Suprapubic skin (tissue), 4 donors: Measurements from ENCODE around the gene NUP62. TPM values are rescaled to one million over a fixed set of nuclear protein-coding genes. Genes with fewer than 3 reads are reported as not detected.

Experiments used
- DNase-seq, 2 donors: peaks; one replicate each; pipeline ENCODE4 v3.0.0-alpha.2; 2019; ENCODE audit warnings: low spot score in 2 of 2
- H3K27ac ChIP-seq: fragments of 200-600 bp; sonication (generic); one replicate; pipeline ENCODE4 v1.5.1; 2019
- H3K27me3 ChIP-seq: fragments of 200-600 bp; sonication (generic); one replicate; pipeline ENCODE4 v1.5.1; 2019
- H3K36me3 ChIP-seq: fragments of 200-600 bp; sonication (generic); one replicate; pipeline ENCODE4 v1.5.1; 2019
- H3K4me1 ChIP-seq: fragments of 200-600 bp; sonication (generic); one replicate; pipeline ENCODE4 v1.5.1; 2019
- H3K4me3 ChIP-seq: fragments of 200-600 bp; sonication (generic); one replicate; pipeline ENCODE4 v1.5.1; 2019; ENCODE audit warnings: mild to moderate bottlenecking
- H3K9me3 ChIP-seq: fragments of 200-600 bp; sonication (generic); one replicate; pipeline ENCODE4 v1.5.1; 2019
- CTCF ChIP-seq, 2 donors: fragments of 200-600 bp in 1 of 2; fragments of 450-650 bp in 1 of 2; sonication (generic) in 1 of 2; IDR thresholded peaks; one replicate each; pipeline ENCODE4 v1.5.1; 2016 to 2019; ENCODE audit warnings: antibody characterized with exemption in 2 of 2, mild to moderate bottlenecking in 1 of 2, moderate library complexity in 1 of 2
- EP300 ChIP-seq: sonication (generic); formaldehyde crosslinking; IDR thresholded peaks from one replicate; pipeline ENCODE4 v1.6.1; 2017; ENCODE audit warnings: antibody characterized with exemption
- POLR2A ChIP-seq, 2 donors: fragments of 450-650 bp; IDR thresholded peaks; one replicate each; pipeline ENCODE4 v1.6.1; 2017; ENCODE audit warnings: antibody characterized with exemption in 2 of 2, mild to moderate bottlenecking in 2 of 2, moderate library complexity in 2 of 2
- POLR2AphosphoS5 ChIP-seq, 3 donors: sonication (generic); formaldehyde crosslinking; IDR thresholded peaks; one replicate each; pipeline ENCODE4 v1.6.1; 2017; ENCODE audit warnings: antibody characterized with exemption in 3 of 3
- WGBS: methylation state at CpG from one replicate; pipeline ENCODE4 v1.1.5; 2018; 5-methylcytosine and 5-hydroxymethylcytosine counted together
- total RNA-seq, 4 donors: library from RNA; depleted of rRNA; stranded (reverse); fragments of >200 nt; gene quantifications; one replicate each; pipeline ENCODE4 v1.1.0, GENCODE V29; 2016

The NUP62 gene
- total RNA-seq, 4 donors from 2014 or later = 40.3 to 46.2 (median 44.6) TPM

- peaks cover 67% of the 10 kb centered on the region for H3K4me1 ChIP-seq
- TF ChIP-seq POLR2AphosphoS5 (IDR thresholded peaks at IDR 0.05) (no peak), EP300 (no peak), CTCF (IDR thresholded peaks at IDR 0.05) (no peak), POLR2A (IDR thresholded peaks at IDR 0.05) (no peak)
- H3K9me3 ChIP-seq = no peaks in the 10 kb centered on the region
- H3K36me3 ChIP-seq = peaks cover 13% of the 10 kb centered on the region
- no peaks in the 10 kb centered on the region for H3K27me3 ChIP-seq
- WGBS = 2% methylated on average over 13 of the region's 15 CpGs
- peak overlapping the region; percentile 85 for H3K27ac ChIP-seq
- peak overlapping the region; percentile 62 for H3K4me3 ChIP-seq
- DNase-seq = no peak
Measured at GRCh38 chr19:49869009-49869483, 60.3 kb downstream of the NUP62 start.

- Histone ChIP-seq H3K27me3 (no peaks in the 10 kb centered on the region), H3K9me3 (no peaks in the 10 kb centered on the region), H3K4me3 (peak within 1 kb of the TSS; percentile 71), H3K36me3 (peaks cover 27% of the 10 kb centered on the region), H3K4me1 (peaks cover 57% of the 10 kb centered on the region), H3K27ac (peak within 1 kb of the TSS; percentile 85)
- DNase-seq = peak; percentile 94 to 95
- TF ChIP-seq EP300 = no peak
- TF ChIP-seq POLR2A (IDR thresholded peaks at IDR 0.05) = peak in 1 of 2 donors; percentile 19
- TF ChIP-seq CTCF (IDR thresholded peaks at IDR 0.05) = no peak
- TF ChIP-seq POLR2AphosphoS5 (IDR thresholded peaks at IDR 0.05) = peak in 2 of 3 donors; percentile 75 to 91
- under 1% methylated on average over 51 of the region's 65 CpGs for WGBS
Measured at GRCh38 chr19:49866933-49867782, 62.1 kb downstream of the NUP62 start, which contains the start of gene PNKP. Gene PNKP (minus strand): TSS chr19:49867576. CDS start chr19:49867204, 372 bp downstream.

- DNase-seq = no peak
- no peak overlapping the region for H3K4me3 ChIP-seq
- 93% methylated on average over 13 of the region's 13 CpGs for WGBS
- no peaks in the 10 kb centered on the region for H3K9me3 ChIP-seq
- H3K27ac ChIP-seq = no peak overlapping the region
- no peaks in the 10 kb centered on the region for H3K27me3 ChIP-seq
- peaks cover 42% of the 10 kb centered on the region for H3K36me3 ChIP-seq
- TF ChIP-seq EP300 = no peak
- TF ChIP-seq POLR2AphosphoS5 (IDR thresholded peaks at IDR 0.05) = no peak
- no peak for TF ChIP-seq POLR2A (IDR thresholded peaks at IDR 0.05)
- no peak for TF ChIP-seq CTCF (IDR thresholded peaks at IDR 0.05)
- peaks cover 57% of the 10 kb centered on the region for H3K4me1 ChIP-seq
Measured at GRCh38 chr19:49864890-49865289, 64.4 kb downstream of the NUP62 start.

GRCh38 chr19:49863935-49864320, 65.4 kb downstream of the NUP62 start:
- H3K4me3 ChIP-seq = no peak overlapping the region
- peaks cover 48% of the 10 kb centered on the region for H3K36me3 ChIP-seq
- TF ChIP-seq POLR2A (IDR thresholded peaks at IDR 0.05) (no peak), CTCF (IDR thresholded peaks at IDR 0.05) (no peak), POLR2AphosphoS5 (IDR thresholded peaks at IDR 0.05) (no peak), EP300 (no peak)
- 95% methylated on average over 15 of the region's 17 CpGs for WGBS
- H3K9me3 ChIP-seq = no peaks in the 10 kb centered on the region
- peak in 1 of 2 donors; percentile 64 for DNase-seq
- H3K27ac ChIP-seq = no peak overlapping the region
- H3K27me3 ChIP-seq = no peaks in the 10 kb centered on the region
- H3K4me1 ChIP-seq = peaks cover 51% of the 10 kb centered on the region

- H3K4me1 ChIP-seq = peaks cover 46% of the 10 kb centered on the region
- H3K27ac ChIP-seq = no peak overlapping the region
- no peaks in the 10 kb centered on the region for H3K9me3 ChIP-seq
- 92% methylated on average over 21 of the region's 24 CpGs for WGBS
- H3K36me3 ChIP-seq = peaks cover 54% of the 10 kb centered on the region
- H3K4me3 ChIP-seq = no peak overlapping the region
- TF ChIP-seq EP300 (no peak), POLR2A (IDR thresholded peaks at IDR 0.05) (no peak), CTCF (IDR thresholded peaks at IDR 0.05) (no peak), POLR2AphosphoS5 (IDR thresholded peaks at IDR 0.05) (no peak)
- DNase-seq = peak in 1 of 2 donors; percentile 64
- no peaks in the 10 kb centered on the region for H3K27me3 ChIP-seq
Measured at GRCh38 chr19:49863254-49863934, 65.9 kb downstream of the NUP62 start.
